Dendritic cell treated with granulocyte-macrophage colony-stimulating factor and Interleukin-4, amounts not matched to agents 40 ng/mL and 50 ng/mL, for 4 days (primary cell): ENCODE data around the gene MTHFD1.

Source experiments
- H3K27ac Mint-ChIP-seq: one replicate; pipeline ENCODE4 v1.8.0; 2022; ENCODE audit warnings: mild to moderate bottlenecking, mixed read lengths
- H3K27me3 Mint-ChIP-seq: one replicate; pipeline ENCODE4 v1.8.0; 2022; ENCODE audit warnings: mild to moderate bottlenecking, mixed read lengths
- H3K36me3 Mint-ChIP-seq: one replicate; pipeline ENCODE4 v1.8.0; 2022; ENCODE audit warnings: low read depth, mixed read lengths
- H3K4me1 Mint-ChIP-seq: one replicate; pipeline ENCODE4 v1.8.0; 2022; ENCODE audit warnings: low read depth, mixed read lengths
- H3K4me3 Mint-ChIP-seq: one replicate; pipeline ENCODE4 v1.8.0; 2022; ENCODE audit warnings: mild to moderate bottlenecking, moderate library complexity, mixed read lengths
- H3K9me3 Mint-ChIP-seq: one replicate; pipeline ENCODE4 v1.8.0; 2022; ENCODE audit warnings: mixed read lengths
- intact Hi-C: fragments of 100-400 bp; cut with micrococcal nuclease; formaldehyde crosslinking; loops from one replicate; pipeline ENCODE4 v1.15.0; 2022

Gene MTHFD1

DNA sequence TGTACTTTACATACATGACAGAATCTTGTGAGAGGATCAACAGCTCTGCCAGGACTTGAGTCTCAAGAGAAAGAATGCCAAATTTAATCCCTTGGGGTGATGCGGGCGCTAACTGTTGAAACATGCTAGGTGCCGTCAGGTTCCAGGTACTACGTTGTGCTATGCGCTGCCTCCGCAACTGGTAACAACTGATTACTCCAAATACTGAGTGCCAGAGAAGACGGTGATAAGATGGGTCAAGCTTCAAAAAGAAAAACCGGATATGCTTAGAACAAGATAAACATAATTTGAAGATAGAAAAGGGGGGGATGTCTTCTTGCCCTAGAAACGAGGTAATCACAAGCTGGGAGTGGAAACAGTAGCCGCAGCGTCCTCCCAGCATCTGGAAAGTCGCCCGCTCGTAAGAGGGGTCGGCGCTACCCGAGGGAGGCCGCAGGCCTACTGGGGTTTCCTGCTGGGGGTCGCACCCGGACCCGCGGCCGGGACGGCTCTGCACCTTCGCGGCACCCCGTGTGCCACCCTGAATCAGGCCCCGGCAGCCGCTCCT, 114.8 kb downstream of the MTHFD1 start:
- H3K27ac Mint-ChIP-seq = peak overlapping the region; percentile 100
- peak overlapping the region; percentile 86 for H3K4me3 Mint-ChIP-seq
- no peaks in the 10 kb centered on the region for H3K27me3 Mint-ChIP-seq
- H3K36me3 Mint-ChIP-seq = peaks cover 54% of the 10 kb centered on the region
- H3K4me1 Mint-ChIP-seq = peaks cover 45% of the 10 kb centered on the region
- no peaks in the 10 kb centered on the region for H3K9me3 Mint-ChIP-seq
- intact Hi-C loops = loop anchor here (1.0 to 10.0 kb wide), 2 partner anchors 8 to 412 kb away; partner anchors contain the start of gene CHURC1

DNA sequence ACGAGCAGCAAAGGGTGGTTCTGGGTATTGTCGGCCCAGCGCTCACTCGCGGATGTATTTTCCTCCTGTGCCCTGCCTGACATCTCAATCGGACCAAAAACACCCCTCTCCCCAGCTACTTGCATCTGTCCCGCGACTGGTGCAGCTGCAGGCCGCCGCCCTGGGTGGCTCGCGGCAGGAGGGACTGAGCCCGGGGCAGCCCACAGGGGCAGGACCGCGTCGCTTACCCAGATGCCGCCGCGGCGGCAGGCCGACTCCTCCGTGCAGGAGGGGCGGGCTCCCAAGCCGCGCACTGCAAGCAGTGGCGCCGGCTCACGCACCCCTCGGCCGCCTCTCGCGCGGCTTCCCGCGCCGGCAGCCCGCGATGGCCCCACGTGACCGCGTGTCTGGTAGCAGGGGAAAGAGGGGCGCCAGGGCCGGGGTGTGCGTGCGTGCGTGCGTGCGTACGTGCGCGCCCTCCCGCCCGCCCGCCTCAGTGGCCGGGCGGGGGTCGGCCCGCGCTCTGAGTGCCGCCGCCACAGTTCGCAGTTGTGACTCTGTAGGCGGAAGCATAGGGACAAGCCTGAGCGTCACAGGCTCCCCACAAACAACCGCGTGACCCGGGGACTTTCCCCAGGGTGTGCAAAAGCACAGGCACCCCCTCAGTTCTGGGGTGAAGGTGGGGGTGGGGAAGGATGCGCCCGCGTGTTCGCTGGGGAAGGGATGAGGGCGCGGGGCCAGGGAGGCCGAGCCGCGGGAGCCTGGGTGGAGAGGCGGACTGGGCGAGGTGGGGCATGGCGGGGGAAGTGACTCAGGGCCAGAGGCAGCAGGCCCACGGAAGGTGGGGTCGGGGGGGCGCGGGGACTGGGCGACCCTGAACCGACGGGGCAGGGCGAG, 115.5 kb downstream of the MTHFD1 start, which contains the start of gene ZBTB25:
Gene ZBTB25 (minus strand): TSS at position 405 of the 876 bp plus-strand sequence. CDS start 13,305 bp downstream, outside the sequence.
- Mint-ChIP-seq H3K4me1 (peaks cover 53% of the 10 kb centered on the region), H3K36me3 (peaks cover 53% of the 10 kb centered on the region), H3K9me3 (no peaks in the 10 kb centered on the region), H3K27me3 (no peaks in the 10 kb centered on the region), H3K27ac (peak within 1 kb of the TSS; percentile 100), H3K4me3 (peak within 1 kb of the TSS; percentile 86)
- intact Hi-C loops = loop anchor here (1.0 to 10.0 kb wide), 4 partner anchors 8 to 411 kb away; partner anchors contain the start of genes CHURC1, HSPA2 and MTHFD1

DNA sequence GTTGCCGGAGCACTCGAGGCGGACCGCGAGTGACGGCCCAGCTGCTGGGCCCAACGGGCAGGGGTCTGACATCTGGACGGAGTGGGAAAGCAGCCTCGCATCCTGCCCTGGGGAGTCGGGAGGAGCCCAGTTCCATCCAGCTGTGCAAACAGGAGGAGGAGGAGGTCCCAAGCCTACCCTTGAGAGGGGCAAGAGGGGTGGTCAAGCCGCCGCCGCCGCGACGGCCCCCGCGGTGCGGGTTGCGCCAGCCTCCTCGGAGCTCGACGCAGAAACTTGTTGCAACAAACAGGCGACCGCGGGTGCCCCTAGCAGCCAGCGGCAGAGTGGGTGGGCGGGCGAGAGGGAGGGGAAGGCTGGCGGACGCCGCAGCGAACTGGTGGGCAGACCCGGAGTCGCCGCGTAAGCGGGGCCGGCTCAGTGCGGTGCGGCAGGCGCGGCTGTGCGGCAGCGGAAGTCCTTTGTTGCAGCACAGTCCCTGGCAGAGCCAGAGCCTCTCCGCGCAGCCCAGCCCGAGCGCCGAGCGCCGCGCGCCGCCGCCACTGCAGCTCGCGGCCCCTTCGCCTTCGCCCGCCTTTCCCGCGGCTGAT, 116.2 kb downstream of the MTHFD1 start, which contains the start of gene ZBTB1:
Gene ZBTB1 (plus strand): TSS at position 461 of the 587 bp plus-strand sequence. CDS start 16,735 bp downstream, outside the sequence.
- Mint-ChIP-seq H3K9me3 (no peaks in the 10 kb centered on the region), H3K4me1 (peaks cover 60% of the 10 kb centered on the region), H3K4me3 (peak within 1 kb of the TSS; percentile 86), H3K36me3 (peaks cover 53% of the 10 kb centered on the region), H3K27ac (peak within 1 kb of the TSS; percentile 100), H3K27me3 (no peaks in the 10 kb centered on the region)
- intact Hi-C loops = loop anchor here (2.0 to 10.0 kb wide), 3 partner anchors 36 to 410 kb away; partner anchors contain the start of genes CHURC1, HSPA2 and MTHFD1

DNA sequence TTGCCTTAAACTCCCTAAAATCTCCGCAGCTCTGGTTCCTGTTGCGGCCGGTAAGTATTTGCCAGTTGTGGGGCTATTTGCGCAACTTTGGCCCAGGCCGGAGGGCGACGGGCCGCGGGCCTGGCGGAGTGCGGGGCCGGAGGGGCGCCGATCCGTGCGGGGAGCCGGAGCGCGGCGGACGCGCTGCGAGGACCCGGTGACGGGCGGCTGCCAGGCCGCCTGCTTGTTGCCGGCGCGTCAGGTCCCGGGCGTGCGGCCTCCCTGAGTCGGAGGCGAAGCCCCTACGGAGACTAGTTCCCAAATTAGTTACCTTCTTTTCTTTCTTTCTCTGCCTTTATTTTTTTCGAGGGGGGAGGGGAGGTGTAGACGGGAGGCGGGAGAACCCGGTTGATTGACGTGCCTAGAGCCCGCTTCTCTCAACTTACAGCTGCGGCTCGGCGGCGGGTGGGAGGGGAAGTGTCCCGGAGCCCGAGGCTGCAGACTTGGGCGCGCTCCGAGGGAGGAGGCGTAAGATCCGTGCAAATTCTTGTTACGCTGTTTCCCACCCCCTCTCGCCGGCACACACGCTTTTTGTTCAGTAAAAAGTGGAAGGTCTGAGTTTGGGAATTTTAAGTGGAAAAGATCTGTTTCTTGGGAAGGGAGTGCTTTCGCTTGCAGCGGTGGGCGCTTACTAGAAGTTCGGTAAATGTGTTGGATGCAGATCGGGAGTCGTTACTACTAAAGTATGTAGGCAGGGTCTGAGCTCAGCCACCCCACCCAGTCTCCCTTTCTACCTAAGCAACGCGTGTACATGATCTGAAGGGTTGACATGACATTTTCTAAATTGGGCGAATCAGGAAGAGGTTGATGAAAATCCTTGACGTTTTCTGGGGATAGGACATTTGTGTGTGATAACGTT, 117.0 kb downstream of the MTHFD1 start:
- H3K36me3 Mint-ChIP-seq = peaks cover 56% of the 10 kb centered on the region
- H3K4me1 Mint-ChIP-seq = peaks cover 62% of the 10 kb centered on the region
- intact Hi-C loops = loop anchor here (2.0 to 10.0 kb wide), 3 partner anchors 36 to 410 kb away; partner anchors contain the start of genes CHURC1, HSPA2 and MTHFD1
- peak overlapping the region; percentile 100 for H3K27ac Mint-ChIP-seq
- no peaks in the 10 kb centered on the region for H3K27me3 Mint-ChIP-seq
- peak overlapping the region; percentile 86 for H3K4me3 Mint-ChIP-seq
- no peaks in the 10 kb centered on the region for H3K9me3 Mint-ChIP-seq

DNA sequence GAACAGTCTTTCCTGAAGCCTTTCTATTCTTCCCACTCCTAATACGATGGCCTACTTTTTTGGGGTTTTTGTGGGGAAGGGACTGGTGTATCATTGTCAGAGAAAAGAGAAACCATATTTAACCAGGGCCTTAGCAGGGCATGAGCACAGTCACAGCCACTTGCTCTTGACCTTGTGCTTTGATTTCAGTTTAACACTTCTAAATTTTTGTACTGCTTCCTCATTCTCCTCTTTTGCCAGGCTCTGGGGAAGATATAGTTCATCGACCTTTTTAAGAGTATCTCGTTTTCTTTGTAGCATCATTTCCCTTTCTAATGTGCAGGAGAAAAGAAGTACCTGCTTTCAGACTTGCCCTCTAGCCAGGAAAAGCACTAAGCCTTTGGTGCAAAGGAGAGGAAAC, 118.6 kb downstream of the MTHFD1 start:
- Mint-ChIP-seq H3K36me3 (peaks cover 56% of the 10 kb centered on the region), H3K4me1 (peaks cover 71% of the 10 kb centered on the region), H3K27ac (peak overlapping the region; percentile 100), H3K9me3 (no peaks in the 10 kb centered on the region), H3K27me3 (no peaks in the 10 kb centered on the region), H3K4me3 (peak overlapping the region; percentile 86)
- intact Hi-C loops = loop anchor here (10.0 kb wide), 1 partner anchor 408 kb away; the partner anchor contains the start of gene CHURC1

DNA sequence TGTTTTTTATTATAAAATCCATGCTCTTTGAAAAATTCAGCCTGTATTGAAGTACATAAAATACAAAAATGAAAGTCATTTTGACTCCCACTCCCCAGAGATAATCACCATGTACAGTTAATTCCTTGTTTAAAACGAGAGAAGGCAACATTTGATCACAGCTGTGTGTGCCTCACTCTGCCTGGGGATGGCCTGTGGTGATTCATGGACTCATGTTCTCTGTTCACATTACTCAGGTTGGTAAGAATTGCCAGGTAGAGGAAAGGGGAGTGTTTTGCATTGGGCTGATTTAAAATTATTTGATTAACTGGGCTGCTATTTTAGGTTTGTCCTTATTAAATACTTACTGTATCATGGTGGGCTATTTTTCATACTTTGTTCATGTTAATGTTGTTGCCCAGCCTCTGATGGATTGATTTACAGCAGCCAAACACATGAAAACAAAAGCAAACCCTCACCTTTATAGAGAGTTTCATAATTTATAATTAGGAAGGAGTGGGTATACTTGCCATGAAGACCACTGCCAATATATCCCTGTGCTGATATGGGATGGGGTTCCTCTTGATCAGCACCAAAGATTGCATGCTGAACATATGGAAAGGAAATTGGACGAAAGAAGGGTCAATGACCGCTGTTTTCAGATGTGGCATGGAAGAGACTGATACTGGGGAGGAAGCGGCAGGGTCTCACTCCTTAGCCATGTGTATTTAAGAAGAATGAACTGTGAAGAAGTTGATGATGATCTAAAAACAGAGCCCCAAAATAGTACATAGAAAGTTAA, 119.4 kb downstream of the MTHFD1 start:
- intact Hi-C loops = loop anchor here (10.0 kb wide), 1 partner anchor 407 kb away; the partner anchor contains the start of gene CHURC1
- peaks cover 63% of the 10 kb centered on the region for H3K4me1 Mint-ChIP-seq
- H3K27me3 Mint-ChIP-seq = no peaks in the 10 kb centered on the region
- H3K9me3 Mint-ChIP-seq = no peaks in the 10 kb centered on the region
- H3K36me3 Mint-ChIP-seq = peaks cover 56% of the 10 kb centered on the region
- peak overlapping the region; percentile 41 for H3K4me3 Mint-ChIP-seq
- peak overlapping the region; percentile 76 for H3K27ac Mint-ChIP-seq

DNA sequence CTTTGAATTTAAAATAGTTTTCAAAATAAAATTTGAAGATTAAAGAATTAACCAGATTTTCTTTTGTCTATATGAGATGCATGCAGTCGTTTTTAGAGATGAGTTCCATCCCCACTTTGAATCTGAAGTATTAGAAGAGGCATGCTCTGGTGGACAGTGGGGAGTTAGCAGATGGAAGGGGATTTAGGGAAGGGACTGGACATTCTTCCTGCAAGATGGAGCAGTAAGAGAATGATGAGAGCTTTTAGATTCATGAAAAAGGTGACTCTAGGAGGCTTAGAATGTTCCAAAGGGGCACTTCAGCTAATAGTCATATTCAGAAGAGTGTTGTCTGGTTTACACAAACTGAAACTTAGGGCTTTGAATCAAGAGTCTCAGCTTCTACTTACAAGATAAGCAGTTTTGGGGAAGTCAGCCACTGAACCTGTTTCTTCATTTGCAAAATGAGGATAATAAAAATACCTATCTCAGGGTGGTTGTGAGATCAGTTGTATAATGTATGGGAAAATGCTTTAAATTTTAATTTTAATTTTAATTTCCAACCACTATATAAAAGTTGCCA, 120.1 kb downstream of the MTHFD1 start:
- intact Hi-C loops = loop anchor here (10.0 kb wide), 1 partner anchor 407 kb away; the partner anchor contains the start of gene CHURC1
- no peaks in the 10 kb centered on the region for H3K9me3 Mint-ChIP-seq
- peaks cover 59% of the 10 kb centered on the region for H3K4me1 Mint-ChIP-seq
- H3K36me3 Mint-ChIP-seq = peaks cover 49% of the 10 kb centered on the region
- peak overlapping the region; percentile 76 for H3K27ac Mint-ChIP-seq
- H3K4me3 Mint-ChIP-seq = peak overlapping the region; percentile 53
- no peaks in the 10 kb centered on the region for H3K27me3 Mint-ChIP-seq

DNA sequence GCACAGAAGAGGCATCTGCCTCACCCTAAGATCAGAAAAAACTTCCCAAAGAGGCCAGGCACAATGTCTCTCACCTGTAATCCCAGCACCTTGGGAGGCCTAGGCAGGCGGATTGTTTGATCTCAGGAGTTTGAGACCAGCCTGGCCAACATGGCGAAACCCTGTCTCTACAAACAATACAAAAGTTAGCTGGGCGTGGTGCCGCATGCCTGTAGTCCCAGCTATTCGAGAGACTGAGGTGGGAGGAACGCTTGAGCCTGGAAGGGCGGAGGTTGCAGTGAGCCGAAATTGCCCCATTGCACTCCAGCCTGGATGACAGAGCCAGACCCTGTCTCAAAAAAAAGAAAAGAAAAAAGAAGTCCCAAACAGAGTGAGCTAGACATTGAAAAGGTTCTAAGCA, 120.9 kb downstream of the MTHFD1 start:
- peaks cover 49% of the 10 kb centered on the region for H3K36me3 Mint-ChIP-seq
- no peaks in the 10 kb centered on the region for H3K9me3 Mint-ChIP-seq
- no peaks in the 10 kb centered on the region for H3K27me3 Mint-ChIP-seq
- peak overlapping the region; percentile 15 for H3K4me3 Mint-ChIP-seq
- peak overlapping the region; percentile 83 for H3K27ac Mint-ChIP-seq
- intact Hi-C loops = loop anchor here (10.0 kb wide), 1 partner anchor 406 kb away; the partner anchor contains the start of gene CHURC1
- H3K4me1 Mint-ChIP-seq = peaks cover 66% of the 10 kb centered on the region
